Naive thymus-derived CD8-positive, alpha-beta T cell (primary cell): Measurements from ENCODE around the gene AOPEP. TPM values are rescaled to one million over a fixed set of nuclear protein-coding genes. Genes with fewer than 3 reads are reported as not detected.
A peak's percentile ranks its signal among the peaks of the same experiment; 100 is the strongest.

Experiments
- ATAC-seq, 2 donors: fragments of 150-1000 bp; cut with Tn5 transposase in 1 of 2; sonication (Bioruptor Pico), chemical (Tn5 transposase) in 1 of 2; 1 replicate in 1 of 2; 2 replicates in 1 of 2; pipeline ENCODE4 v1.10.0; 2021; ENCODE audit warnings: mild to moderate bottlenecking in 2 of 2, moderate library complexity in 2 of 2
- POLR2A ChIA-PET: fragments of 350-600 bp; sonication (Branson Sonifier 250); formaldehyde crosslinking; loops from one replicate; lab custom pipeline; 2021; ENCODE audit warnings: antibody characterized with exemption; lab: Charles Lee
- DNase-seq, 10 donors: peaks; one replicate each; pipeline versions ENCODE4 v3.0.0 to v3.0.0-alpha.2; 2020 to 2022
- H3K27ac Mint-ChIP-seq, 10 donors: one replicate each; pipeline ENCODE4 v1.8.0; 2020 to 2022; ENCODE audit warnings: mild to moderate bottlenecking in 10 of 10, mixed read lengths in 10 of 10, moderate library complexity in 4 of 10, inconsistent platforms in 1 of 10
- H3K27me3 Mint-ChIP-seq, 5 donors: one replicate each; pipeline ENCODE4 v1.8.0; 2021 to 2022; ENCODE audit warnings: mixed read lengths in 5 of 5
- H3K36me3 Mint-ChIP-seq, 3 donors: one replicate each; pipeline ENCODE4 v1.8.0; 2020 to 2022; ENCODE audit warnings: mixed read lengths in 3 of 3, mild to moderate bottlenecking in 2 of 3, inconsistent platforms in 1 of 3
- H3K4me1 Mint-ChIP-seq, 4 donors: one replicate each; pipeline ENCODE4 v1.8.0; 2021 to 2022; ENCODE audit warnings: mixed read lengths in 4 of 4
- H3K4me3 Mint-ChIP-seq, 10 donors: one replicate each; pipeline ENCODE4 v1.8.0; 2020 to 2022; ENCODE audit warnings: mild to moderate bottlenecking in 10 of 10, mixed read lengths in 10 of 10, moderate library complexity in 6 of 10, inconsistent platforms in 1 of 10
- H3K9me3 Mint-ChIP-seq, 9 donors: one replicate each; pipeline ENCODE4 v1.8.0; 2020 to 2022; ENCODE audit warnings: mixed read lengths in 9 of 9, mild to moderate bottlenecking in 3 of 9, inconsistent platforms in 1 of 9, moderate library complexity in 1 of 9
- polyA plus RNA-seq, 3 donors: library from polyadenylated mRNA; unstranded; fragments of 300-500 nt; fragmentation: Illumina TruSeq; gene quantifications; one replicate each; pipeline ENCODE4 v1.2.3, GENCODE V29; 2021
- total RNA-seq, 8 experiments: library from RNA in 2 of 8; stranded (reverse) in 2 of 8; gene quantifications; one replicate each; pipeline ENCODE4 v1.2.3 and lab custom pipeline; 2021 to 2026

The AOPEP gene
- total and polyA plus RNA-seq, 5 experiments from 2014 or later = 4.3 to 10.8 (median 7.4) TPM

GRCh38 chr9:95004411-95005277, 278.1 kb downstream of the AOPEP start:
- Mint-ChIP-seq H3K9me3 (no peaks in the 10 kb centered on the region), H3K4me3 (peak overlapping the region in 6 of 10 donors; percentile 52 to 86 (median 74)), H3K4me1 (peaks cover 1 to 14% (median 11%) of the 10 kb centered on the region in 4 donors), H3K27ac (no peak overlapping the region), H3K36me3 (peaks cover 5 to 11% (median 11%) of the 10 kb centered on the region in 3 donors), H3K27me3 (peaks cover 20 to 38% (median 33%) of the 10 kb centered on the region in 5 donors)
- DNase-seq = peak in 3 of 10 donors; percentile 16 to 23 (median 22)
- peak; percentile 70 to 79 for ATAC-seq
- POLR2A ChIA-PET = no interaction called here

DNA sequence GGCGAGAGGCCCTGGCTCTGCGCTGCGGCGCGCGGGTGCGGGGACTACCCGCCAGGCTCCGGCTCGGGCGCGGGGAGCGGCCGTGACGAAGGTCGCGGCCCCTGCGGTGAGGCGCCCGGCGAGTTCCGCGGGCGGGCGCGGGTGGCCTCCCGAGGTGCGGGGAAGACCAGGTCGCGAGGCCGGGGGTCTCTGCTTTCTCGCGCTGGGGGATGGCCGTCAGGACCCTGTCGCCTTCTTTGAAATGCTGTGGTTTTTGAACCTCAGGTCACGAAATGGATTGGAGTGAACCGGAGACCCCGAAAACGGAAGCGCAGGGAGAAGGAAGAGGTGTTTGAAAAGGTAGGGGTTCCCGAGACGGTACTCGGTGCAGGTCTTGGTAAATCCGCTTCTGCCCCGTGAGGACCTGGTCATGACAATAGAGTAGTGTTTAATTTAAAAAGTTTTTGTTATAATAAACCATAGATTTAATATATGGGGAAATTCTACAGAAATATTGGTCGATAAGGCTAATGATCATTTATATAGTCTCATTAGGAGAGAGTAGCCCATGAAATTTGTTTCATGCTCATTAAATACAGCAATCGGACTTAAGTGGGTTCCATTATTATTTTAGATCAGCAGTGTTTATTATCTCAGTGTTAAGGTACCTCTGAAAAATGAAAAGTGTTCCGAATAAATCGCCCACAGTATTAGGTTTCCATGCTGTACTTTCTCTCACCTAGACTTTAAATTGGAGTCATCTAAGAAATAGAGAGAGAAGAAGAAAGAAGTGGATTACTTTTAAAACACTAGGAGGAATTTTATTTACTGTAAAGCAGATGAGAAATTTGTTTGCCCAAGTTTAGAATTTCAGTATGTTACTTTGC, 279.0 kb downstream of the AOPEP start:
- H3K4me1 Mint-ChIP-seq = peaks cover 1 to 14% (median 11%) of the 10 kb centered on the region in 4 donors
- peak overlapping the region; percentile 59 to 86 (median 79) for H3K4me3 Mint-ChIP-seq
- H3K9me3 Mint-ChIP-seq = no peaks in the 10 kb centered on the region
- H3K27ac Mint-ChIP-seq = peak overlapping the region in 1 of 10 donors; percentile 53
- H3K27me3 Mint-ChIP-seq = peaks cover 17 to 30% (median 29%) of the 10 kb centered on the region in 5 donors
- DNase-seq (peak in 1 of 10 donors; percentile 6), ATAC-seq (peak; percentile 11 to 52)
- H3K36me3 Mint-ChIP-seq = peaks cover 5 to 8% (median 8%) of the 10 kb centered on the region in 3 donors
- POLR2A ChIA-PET = no interaction called here

DNA sequence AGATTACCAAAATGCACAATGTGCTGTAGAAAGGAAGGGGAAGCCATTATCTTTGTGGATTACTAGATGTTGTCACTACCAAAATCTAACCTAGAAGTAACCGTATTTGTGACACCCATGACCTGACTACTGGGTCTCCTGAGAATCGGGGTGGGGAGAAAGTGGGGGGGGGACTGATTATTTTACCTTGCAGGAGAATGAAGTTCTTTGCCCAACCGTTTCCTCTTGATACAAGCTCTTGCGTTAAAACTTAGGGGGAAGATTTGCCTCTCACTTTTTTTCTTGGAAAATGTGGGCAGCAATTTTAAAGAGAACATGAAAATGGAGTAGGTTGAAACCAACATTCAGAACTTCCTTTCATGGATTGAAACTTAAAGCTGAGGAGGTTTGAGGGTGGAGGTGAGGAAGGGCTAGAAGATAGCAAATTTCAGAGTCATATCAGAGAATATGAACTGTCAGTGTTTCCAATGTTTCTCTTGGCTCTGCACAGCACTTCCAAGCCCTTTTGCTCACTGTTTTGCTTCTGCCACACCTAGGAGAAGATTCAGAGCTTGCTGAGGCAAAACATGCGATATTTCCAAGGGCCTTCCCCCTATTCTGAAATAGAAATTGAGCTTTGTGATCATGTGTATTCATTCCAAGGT, 280.8 kb downstream of the AOPEP start:
- no peak for DNase-seq
- ATAC-seq = no peak
- H3K27me3 Mint-ChIP-seq = peaks cover 10 to 18% (median 16%) of the 10 kb centered on the region in 5 donors
- H3K4me3 Mint-ChIP-seq = peak overlapping the region in 1 of 10 donors; percentile 12
- POLR2A ChIA-PET = no interaction called here
- H3K9me3 Mint-ChIP-seq = no peaks in the 10 kb centered on the region
- peaks cover 0 to 4% (median 4%) of the 10 kb centered on the region in 3 donors for H3K36me3 Mint-ChIP-seq
- peaks cover 1 to 14% (median 11%) of the 10 kb centered on the region in 4 donors for H3K4me1 Mint-ChIP-seq
- H3K27ac Mint-ChIP-seq = no peak overlapping the region

DNA sequence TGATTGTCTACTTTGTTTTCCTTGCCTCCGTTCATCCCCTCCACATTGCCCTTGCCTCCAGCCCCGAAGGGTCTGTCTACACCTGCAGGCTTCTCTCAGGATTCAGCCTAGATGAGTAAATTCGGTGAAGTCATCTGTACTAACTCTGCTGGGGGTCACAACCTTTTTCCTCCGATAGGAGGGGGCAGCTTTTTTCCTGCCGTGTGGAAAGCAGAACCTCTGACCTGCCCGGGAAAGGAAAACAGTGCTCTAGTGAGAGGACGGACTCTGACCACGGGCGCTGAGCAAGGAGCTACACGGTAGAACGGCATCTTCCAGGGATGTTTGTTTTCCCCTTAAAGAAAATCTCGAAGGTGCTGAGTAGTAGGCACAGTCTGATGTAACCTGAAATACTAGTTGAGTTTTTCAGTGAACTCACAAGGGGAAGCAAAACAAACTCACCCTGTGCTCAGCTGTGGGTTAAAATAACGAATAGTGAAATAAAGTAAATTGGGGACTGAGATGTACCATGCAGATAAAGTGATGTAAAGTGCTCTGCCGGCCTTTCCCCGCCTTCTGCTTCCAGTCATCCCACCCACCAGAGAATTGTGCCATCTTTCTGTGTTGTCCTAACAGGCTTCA, 281.8 kb downstream of the AOPEP start:
- no peak for DNase-seq
- Mint-ChIP-seq H3K36me3 (peaks cover 0 to 4% (median 4%) of the 10 kb centered on the region in 3 donors), H3K9me3 (no peaks in the 10 kb centered on the region), H3K4me3 (no peak overlapping the region), H3K27me3 (peaks cover under 1 to 9% (median 7%) of the 10 kb centered on the region in 5 donors), H3K4me1 (peaks cover 0 to 12% (median 10%) of the 10 kb centered on the region in 4 donors), H3K27ac (no peak overlapping the region)
- POLR2A ChIA-PET = no interaction called here
- no peak for ATAC-seq

DNA sequence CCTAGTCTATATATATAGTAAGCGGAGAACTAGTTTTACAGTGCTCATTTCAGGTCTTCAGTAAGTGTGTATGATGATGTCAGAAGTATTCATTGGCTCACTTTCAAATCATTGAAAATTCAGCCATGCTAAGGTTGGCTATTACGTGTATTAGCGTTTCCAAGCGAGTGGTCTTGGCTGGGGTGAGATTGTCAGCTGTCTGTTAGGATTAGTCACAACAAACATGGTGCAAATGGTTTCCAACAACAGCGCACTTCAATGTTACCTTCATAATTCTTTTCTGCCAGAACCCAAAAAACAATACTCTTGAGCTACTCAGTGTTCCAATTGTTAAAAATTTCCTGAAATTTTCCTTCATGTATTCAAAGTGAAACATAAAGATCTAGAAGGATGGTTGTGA, 283.0 kb downstream of the AOPEP start:
- POLR2A ChIA-PET = no interaction called here
- Mint-ChIP-seq H3K9me3 (no peaks in the 10 kb centered on the region), H3K27me3 (peaks cover 0 to 3% (median 0%) of the 10 kb centered on the region in 5 donors), H3K36me3 (peaks cover 0 to 4% (median 4%) of the 10 kb centered on the region in 3 donors), H3K4me3 (no peak overlapping the region), H3K4me1 (peaks cover 0 to 6% (median 4%) of the 10 kb centered on the region in 4 donors), H3K27ac (no peak overlapping the region)
- DNase-seq = no peak
- no peak for ATAC-seq

- ATAC-seq (no peak), DNase-seq (no peak)
- Mint-ChIP-seq H3K4me1 (peaks cover 0 to 3% (median 1%) of the 10 kb centered on the region in 4 donors), H3K27me3 (peaks cover 0 to 3% (median 0%) of the 10 kb centered on the region in 5 donors), H3K27ac (no peak overlapping the region), H3K9me3 (no peaks in the 10 kb centered on the region), H3K4me3 (no peak overlapping the region), H3K36me3 (peaks cover 0 to 8% (median 4%) of the 10 kb centered on the region in 3 donors)
- POLR2A ChIA-PET = no interaction called here
Observed at GRCh38 chr9:95010431-95010838, 283.9 kb downstream of the AOPEP start.

- no peak for DNase-seq
- Mint-ChIP-seq H3K36me3 (peaks cover 0 to 13% (median 5%) of the 10 kb centered on the region in 3 donors), H3K4me3 (no peak overlapping the region), H3K27ac (no peak overlapping the region), H3K4me1 (no peaks in the 10 kb centered on the region), H3K27me3 (no peaks in the 10 kb centered on the region), H3K9me3 (no peaks in the 10 kb centered on the region)
- ATAC-seq = no peak
- POLR2A ChIA-PET = no interaction called here
Observed at GRCh38 chr9:95012035-95012708, 285.7 kb downstream of the AOPEP start.

DNA sequence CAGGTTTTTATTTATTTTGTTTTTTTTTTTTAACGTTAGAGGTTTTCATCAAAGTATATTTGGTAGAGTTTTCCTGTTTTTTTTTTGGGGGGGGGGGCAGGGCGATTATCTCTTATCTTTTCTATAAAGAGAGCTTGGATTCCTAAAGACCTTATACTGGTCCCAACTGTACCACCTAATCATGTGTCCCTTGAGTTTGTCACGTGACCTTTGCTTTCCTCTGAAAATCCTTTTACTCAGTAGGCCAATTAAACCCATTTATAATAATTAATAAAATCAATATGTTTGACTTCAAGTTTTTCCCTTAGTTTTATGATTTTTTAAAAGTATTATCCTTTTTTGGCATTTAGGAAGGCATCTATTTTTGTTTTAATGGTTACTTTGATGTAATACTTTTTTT, 286.4 kb downstream of the AOPEP start:
- Mint-ChIP-seq H3K27me3 (no peaks in the 10 kb centered on the region), H3K36me3 (peaks cover 0 to 13% (median 6%) of the 10 kb centered on the region in 3 donors), H3K4me1 (no peaks in the 10 kb centered on the region), H3K9me3 (no peaks in the 10 kb centered on the region), H3K4me3 (no peak overlapping the region), H3K27ac (no peak overlapping the region)
- ATAC-seq (no peak), DNase-seq (no peak)
- POLR2A ChIA-PET = no interaction called here

DNA sequence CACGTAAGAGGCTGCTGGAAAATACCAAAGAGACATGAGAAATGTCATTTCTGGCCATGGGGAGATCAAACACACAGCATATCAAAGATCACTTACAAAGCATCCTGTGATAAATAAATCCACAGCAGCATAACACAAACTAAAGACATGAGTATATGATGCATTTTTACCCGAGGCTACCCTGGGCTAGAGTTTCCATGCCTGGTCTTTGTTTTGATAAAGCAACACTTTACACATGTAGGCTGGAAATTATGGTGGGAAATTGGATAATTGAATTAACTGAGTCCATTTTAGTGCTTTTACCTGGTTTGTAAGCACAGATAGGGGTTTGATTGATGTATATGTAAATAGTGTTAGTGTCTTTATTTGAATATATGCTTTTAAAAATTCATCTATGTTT, 288.4 kb downstream of the AOPEP start:
- Mint-ChIP-seq H3K4me3 (no peak overlapping the region), H3K36me3 (peaks cover 0 to 17% (median 16%) of the 10 kb centered on the region in 3 donors), H3K27ac (no peak overlapping the region), H3K27me3 (no peaks in the 10 kb centered on the region), H3K4me1 (no peaks in the 10 kb centered on the region), H3K9me3 (no peaks in the 10 kb centered on the region)
- POLR2A ChIA-PET = no interaction called here
- ATAC-seq (no peak), DNase-seq (no peak)

DNA sequence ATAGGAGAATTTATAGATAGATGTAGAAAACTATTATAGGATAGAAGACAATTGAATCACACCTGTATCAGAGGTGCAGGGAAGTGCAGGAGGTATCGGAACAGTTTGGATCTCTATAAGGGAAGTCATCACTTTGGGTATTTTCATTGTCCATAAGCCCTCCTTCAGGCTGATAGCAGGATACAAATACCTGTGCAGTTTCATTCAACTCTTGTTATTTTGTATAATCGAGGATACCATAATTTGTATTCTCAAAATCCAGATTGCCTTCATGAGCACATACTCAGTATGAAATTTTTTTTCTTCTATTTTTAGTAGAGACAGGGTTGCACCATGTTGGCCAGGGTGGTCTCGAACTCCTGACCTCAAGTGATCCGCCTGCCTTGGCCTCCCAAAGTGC, 289.1 kb downstream of the AOPEP start:
- peaks cover 0 to 20% (median 18%) of the 10 kb centered on the region in 3 donors for H3K36me3 Mint-ChIP-seq
- no peaks in the 10 kb centered on the region for H3K27me3 Mint-ChIP-seq
- no peak overlapping the region for H3K4me3 Mint-ChIP-seq
- H3K4me1 Mint-ChIP-seq = no peaks in the 10 kb centered on the region
- no peak for ATAC-seq
- no peaks in the 10 kb centered on the region for H3K9me3 Mint-ChIP-seq
- POLR2A ChIA-PET = interaction anchor here (0.7 kb wide), 2 partner anchors 32 to 237 kb away, joined by 5 read pairs; no protein-coding TSS in a partner anchor
- no peak for DNase-seq
- no peak overlapping the region for H3K27ac Mint-ChIP-seq

DNA sequence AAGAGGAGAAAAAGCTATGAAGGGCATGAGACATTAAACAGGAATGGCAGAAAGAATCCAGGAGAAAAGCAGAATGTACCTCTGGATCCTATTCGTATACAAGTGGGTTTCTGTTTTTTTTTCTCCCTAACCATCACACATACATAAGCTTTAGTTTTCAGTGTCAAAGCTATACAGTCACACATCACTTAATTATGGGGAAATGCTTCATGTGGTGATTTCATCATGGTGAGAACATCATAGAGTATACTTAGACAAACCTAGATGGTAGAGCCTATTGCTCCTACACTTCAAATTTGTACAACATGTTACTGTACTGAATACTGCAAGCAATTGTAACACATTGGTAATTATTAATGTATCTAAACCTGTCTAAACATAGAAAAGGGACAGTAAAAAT, 290.6 kb downstream of the AOPEP start:
- Mint-ChIP-seq H3K36me3 (peaks cover 3 to 27% (median 22%) of the 10 kb centered on the region in 3 donors), H3K4me3 (no peak overlapping the region), H3K9me3 (no peaks in the 10 kb centered on the region), H3K27ac (no peak overlapping the region), H3K27me3 (no peaks in the 10 kb centered on the region), H3K4me1 (no peaks in the 10 kb centered on the region)
- POLR2A ChIA-PET = no interaction called here
- no peak for DNase-seq
- no peak for ATAC-seq
